ENCODE data around the gene ESX1.

DNA sequence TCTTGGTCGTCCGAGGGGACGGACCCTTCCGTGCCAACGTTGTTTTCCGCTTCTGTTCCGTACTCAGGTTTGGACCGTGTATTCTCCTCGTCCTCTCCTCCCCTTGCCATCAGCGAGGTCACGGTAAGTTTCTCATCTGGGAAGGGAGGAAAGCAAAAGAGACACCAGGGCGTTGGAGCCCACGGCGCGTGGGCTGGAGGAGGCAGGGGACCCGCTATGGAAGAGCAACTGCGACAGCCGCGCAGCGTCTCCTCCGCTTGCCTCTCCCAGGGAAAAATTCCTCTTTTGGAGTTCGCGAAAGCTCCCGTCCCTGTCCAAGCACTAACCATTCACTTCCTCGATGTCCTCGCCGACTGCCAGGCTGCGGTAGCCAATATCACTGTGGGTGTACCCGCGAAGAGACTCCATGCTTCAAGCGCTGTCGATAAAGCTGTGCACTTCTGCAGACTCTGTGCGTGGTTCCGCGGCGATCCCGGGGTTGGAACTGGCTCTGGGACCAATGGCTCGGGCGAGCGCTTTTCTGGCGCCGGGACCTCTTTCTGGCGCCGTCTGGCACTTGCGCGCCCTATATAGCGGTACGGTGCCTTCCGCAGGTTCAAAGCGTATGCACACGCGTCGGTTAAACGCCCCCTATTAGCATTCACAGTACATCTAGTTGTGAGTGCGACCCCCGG lies at the start of gene ESX1:
- TF ChIP-seq SP1 (IDR thresholded peaks at IDR 0.05) = no peak
- no peak for TF ChIP-seq CTBP1 (IDR thresholded peaks at IDR 0.05; ENCODE audit: borderline replicate concordance)
- no peak for TF ChIP-seq TARDBP (IDR thresholded peaks at IDR 0.05)
- no peak for TF ChIP-seq L3MBTL2 (conservative IDR thresholded peaks at IDR 0.05)
- no peak for TF ChIP-seq FOXK2 (IDR thresholded peaks at IDR 0.05)
- TF ChIP-seq SUZ12 (IDR thresholded peaks at IDR 0.05) = no peak
